IMR-90 (cell line): ENCODE data around the gene TMEM72. TPM values are rescaled to one million over a fixed set of nuclear protein-coding genes. Genes with fewer than 3 reads are reported as not detected.

Source experiments
- ATAC-seq: fragments of 200-7000 bp; cut with Tn5 transposase; 2 replicates; pipeline ENCODE4 v1.9.1; 2020; ENCODE audit warnings: low read depth, mild to moderate bottlenecking, moderate library complexity
- BruUV-seq: library from RNA; stranded (reverse); fragments of 400-500 nt; replicated peaks from 2 replicates; lab custom pipeline; 2021; lab: Mats Ljungman, UMichigan
- CTCF ChIA-PET: fragments of 300-600 bp; formaldehyde crosslinking; extraction: SDS; loops from one replicate; lab custom pipeline; 2021; ENCODE audit warnings: antibody characterized with exemption; lab: Yijun Ruan, JAX
- POLR2A ChIA-PET: fragments of 300-600 bp; sonication (Branson Sonifier 250); formaldehyde crosslinking; loops from one replicate; lab custom pipeline; 2022; ENCODE audit warnings: antibody characterized with exemption; ENCODE audit not compliant: unreplicated experiment; lab: Charles Lee
- DNase-seq: peaks from one replicate; pipeline ENCODE4 v3.0.0; 2013
- H2AFZ ChIP-seq: replicated peaks from 2 replicates; pipeline ENCODE3; 2013; ENCODE audit warnings: low read length, mild to moderate bottlenecking; ENCODE audit not compliant: poor library complexity
- H2AK5ac ChIP-seq: 2 replicates; pipeline ENCODE4 v1.6.1; 2013; ENCODE audit warnings: low read depth, low read length, inconsistent platforms
- H2AK9ac ChIP-seq: replicated peaks from 2 replicates; pipeline ENCODE3; 2013; ENCODE audit warnings: mild to moderate bottlenecking, low read depth, low read length, moderate library complexity; ENCODE audit not compliant: poor library complexity
- H2BK120ac ChIP-seq: 2 replicates; pipeline ENCODE4 v1.6.1; 2013; ENCODE audit warnings: low read depth, low read length, inconsistent platforms
- H2BK15ac ChIP-seq: 3 replicates; pipeline ENCODE4 v1.6.1; 2013; ENCODE audit warnings: low read depth, low read length, inconsistent platforms
- H2BK20ac ChIP-seq: 2 replicates; pipeline ENCODE4 v1.6.1; 2013; ENCODE audit warnings: low read depth, mild to moderate bottlenecking, inconsistent platforms, low read length, moderate library complexity
- H2BK5ac ChIP-seq: 2 replicates; pipeline ENCODE4 v1.6.1; 2013; ENCODE audit warnings: mild to moderate bottlenecking, low read depth, low read length, inconsistent platforms; ENCODE audit not compliant: poor library complexity, severe bottlenecking
- H3K14ac ChIP-seq: replicated peaks from 2 replicates; pipeline ENCODE4 v1.6.1; 2013; ENCODE audit warnings: low read depth, low read length, inconsistent platforms
- H3K18ac ChIP-seq: 2 replicates; pipeline ENCODE4 v1.6.1; 2013; ENCODE audit warnings: low read depth, low read length, control low read depth
- H3K23ac ChIP-seq: 2 replicates; pipeline ENCODE4 v1.6.1; 2013; ENCODE audit warnings: low read depth, low read length, inconsistent platforms
- H3K27ac ChIP-seq: 2 replicates; pipeline ENCODE4 v1.5.1; 2013; ENCODE audit warnings: mild to moderate bottlenecking, control low read depth, low read length; ENCODE audit not compliant: insufficient read depth
- H3K27me3 ChIP-seq: 2 replicates; pipeline ENCODE4 v1.6.1; 2013; ENCODE audit warnings: low read length; ENCODE audit not compliant: control insufficient read depth, insufficient read depth
- H3K36me3 ChIP-seq: 2 replicates; pipeline ENCODE4 v1.6.1; 2013; ENCODE audit warnings: low read length, mixed read lengths; ENCODE audit not compliant: control insufficient read depth, insufficient read depth
- H3K4ac ChIP-seq: 2 replicates; pipeline ENCODE4 v1.6.1; 2013; ENCODE audit warnings: low read depth, low read length, inconsistent platforms
- H3K4me1 ChIP-seq: 2 replicates; pipeline ENCODE4 v1.6.1; 2013; ENCODE audit warnings: low read length, mixed read lengths; ENCODE audit not compliant: control insufficient read depth, insufficient read depth
- H3K4me2 ChIP-seq: 2 replicates; pipeline ENCODE4 v1.6.1; 2013; ENCODE audit warnings: low read depth, mild to moderate bottlenecking, control low read depth, low read length, moderate library complexity
- H3K4me3 ChIP-seq: 2 replicates; pipeline ENCODE4 v1.5.1; 2013; ENCODE audit warnings: low read depth, mild to moderate bottlenecking, control low read depth, low read length, moderate library complexity; ENCODE audit not compliant: insufficient read depth
- H3K56ac ChIP-seq: 2 replicates; pipeline ENCODE4 v1.6.1; 2013; ENCODE audit warnings: low read length, inconsistent platforms; ENCODE audit not compliant: insufficient read depth; ENCODE audit errors: extremely low read depth
- H3K79me1 ChIP-seq, 2 experiments: 2 replicates each; pipeline ENCODE4 v1.6.1; 2013; ENCODE audit warnings: low read length in 2 of 2, inconsistent platforms in 1 of 2, low read depth in 1 of 2
- H3K9ac ChIP-seq: 2 replicates; pipeline ENCODE4 v1.6.1; 2013; ENCODE audit warnings: low read depth, low read length, control low read depth
- H3K9me1 ChIP-seq: 2 replicates; pipeline ENCODE4 v1.6.1; 2013; ENCODE audit warnings: low read length, inconsistent platforms; ENCODE audit not compliant: insufficient read depth
- H3K9me3 ChIP-seq: 2 replicates; pipeline ENCODE4 v1.6.1; 2013; ENCODE audit warnings: low read length; ENCODE audit not compliant: control insufficient read depth, insufficient read depth
- H4K20me1 ChIP-seq: 2 replicates; pipeline ENCODE4 v1.6.1; 2013; ENCODE audit warnings: low read length, inconsistent platforms; ENCODE audit not compliant: insufficient read depth
- H4K5ac ChIP-seq: 2 replicates; pipeline ENCODE4 v1.6.1; 2013; ENCODE audit warnings: mild to moderate bottlenecking, low read depth, low read length, control low read depth
- H4K8ac ChIP-seq, 2 experiments: 2 replicates each; pipeline ENCODE4 v1.6.1; 2013; ENCODE audit warnings: low read depth in 2 of 2, low read length in 2 of 2, control low read depth in 1 of 2, inconsistent platforms in 1 of 2
- H4K91ac ChIP-seq: 2 replicates; pipeline ENCODE4 v1.6.1; 2013; ENCODE audit warnings: low read depth, low read length, inconsistent platforms; ENCODE audit not compliant: insufficient read depth
- BHLHE40 ChIP-seq: fragments of 150-350 bp; IDR thresholded peaks from 2 replicates; pipeline ENCODE4 v1.6.1; 2016; ENCODE audit warnings: mild to moderate bottlenecking, low read depth, low read length
- CTCF ChIP-seq: conservative IDR thresholded peaks from 2 replicates; pipeline ENCODE4 v1.5.1; 2012; ENCODE audit warnings: mild to moderate bottlenecking, low read depth, low read length, improper control_type of control experiment
- MAFK ChIP-seq: IDR thresholded peaks from 2 replicates; pipeline ENCODE4 v1.6.1; 2012; ENCODE audit warnings: low read depth, low read length, improper control_type of control experiment
- MXI1 ChIP-seq: IDR thresholded peaks from 2 replicates; pipeline ENCODE4 v1.6.1; 2012; ENCODE audit warnings: low read depth, mild to moderate bottlenecking, low read length, moderate library complexity, borderline replicate concordance
- NFE2L2 ChIP-seq: fragments of 150-350 bp; IDR thresholded peaks from 2 replicates; pipeline ENCODE4 v1.6.1; 2016; ENCODE audit warnings: low read depth, mild to moderate bottlenecking, low read length
- RFX5 ChIP-seq: IDR thresholded peaks from 2 replicates; pipeline ENCODE4 v1.8.0; 2012; ENCODE audit warnings: low read depth, mild to moderate bottlenecking, low read length, moderate library complexity
- SMC3 ChIP-seq: fragments of 150-350 bp; IDR thresholded peaks from 2 replicates; pipeline ENCODE4 v1.6.1; 2016; ENCODE audit warnings: low read depth, mild to moderate bottlenecking, antibody characterized with exemption, low read length, moderate library complexity
- WGBS, 2 experiments: methylation state at CpG; one replicate each; pipeline versions ENCODE4 v1.1.5 to v1.1.7; 2013; ENCODE audit warnings: missing lambda C conversion rate in 2 of 2; ENCODE audit not compliant: insufficient read length in 1 of 2; ENCODE audit errors: extremely low coverage in 2 of 2; 5-methylcytosine and 5-hydroxymethylcytosine counted together
- dilution Hi-C: fragments of 300-500 bp; cut with HindIII; formaldehyde crosslinking; loops from one replicate; pipeline ENCODE4 v1.14.3; 2018; ENCODE audit warnings: low sequenced_read_pairs; ENCODE audit not compliant: unreplicated experiment
- in situ Hi-C: fragments of 300-500 bp; cut with MboI; formaldehyde crosslinking; loops from 3 replicates; pipeline ENCODE4 v1.14.3; 2019; ENCODE audit warnings: low sequenced_read_pairs, inconsistent platforms, mixed read lengths
- intact Hi-C: fragments of 100-400 bp; cut with micrococcal nuclease; formaldehyde crosslinking; loops from 2 replicates; pipeline ENCODE4 v1.10.0; 2022
- polyA plus RNA-seq, 3 experiments: library from polyadenylated mRNA; depleted of rRNA; stranded (reverse); fragments of >200 nt; gene quantifications; 2 replicates each; pipeline ENCODE4 v1.2.3, GENCODE V29; 2012; ENCODE audit warnings: low replicate concordance in 1 of 3
- total RNA-seq: library from RNA; depleted of rRNA; stranded (reverse); fragments of >200 nt; gene quantifications from 2 replicates; pipeline ENCODE4 v1.2.3, GENCODE V29; 2012

Gene TMEM72
- total and polyA plus RNA-seq, 2 of the 4 experiments (the other 2 are of a cell fraction) = not detected

GRCh38 chr10:44982114-44982460, 71.0 kb downstream of the TMEM72 start:
- Histone ChIP-seq H3K18ac (peak overlapping the region; percentile 94), H3K27me3 (no peaks in the 10 kb centered on the region), H3K14ac (peak overlapping the region; percentile 73), H2BK15ac (peak overlapping the region; percentile 80; the same call in 2 of the 3 replicates), H4K20me1 (no peaks in the 10 kb centered on the region), H4K5ac (peak overlapping the region; percentile 96), H3K4ac (peak overlapping the region; percentile 87), H3K56ac (no peak overlapping the region), H4K91ac (peak overlapping the region; percentile 97), H3K4me2 (no peak overlapping the region), H2AFZ (peak overlapping the region; percentile 72), H2BK120ac (peak overlapping the region; percentile 92), H4K8ac (peak overlapping the region; percentile 90), H3K9me3 (no peaks in the 10 kb centered on the region), H3K27ac (peak overlapping the region; percentile 98), H3K4me3 (no peak overlapping the region), H3K23ac (peak overlapping the region; percentile 57), H3K9me1 (peaks cover 51% of the 10 kb centered on the region), H3K79me1 (peaks cover under 1 to 44% of the 10 kb centered on the region in 2 experiments; a peak in 3 of 4 replicates), H3K4me1 (peaks cover 70% of the 10 kb centered on the region), H2BK5ac (peak overlapping the region; percentile 97), H2BK20ac (peak overlapping the region; percentile 98), H3K36me3 (peaks cover 9% of the 10 kb centered on the region; the same call in 1 of the 2 replicates), H3K9ac (peak overlapping the region; percentile 52), H2AK9ac (peak overlapping the region; percentile 88), H2AK5ac (peak overlapping the region; percentile 94)
- no TSS peak for BruUV-seq
- dilution Hi-C loops (no loop called here), intact Hi-C loops (no loop called here), in situ Hi-C loops (loop anchor here (25.0 kb wide), 4 partner anchors 1030 to 1845 kb away; partner anchors contain the start of genes CSGALNACT2 and HNRNPF)
- 100% methylated on average over 3 of the region's 9 CpGs; no CpG with 5 or more reads in 1 of the 2 experiments for WGBS, 2 experiments
- ATAC-seq (no peak), DNase-seq (no peak)
- POLR2A ChIA-PET = no interaction called here
- CTCF ChIA-PET = no interaction called here
- TF ChIP-seq SMC3 (no peak), MAFK (no peak), RFX5 (no peak), NFE2L2 (no peak), BHLHE40 (no peak), MXI1 (no peak), CTCF (no peak)
